GM18951 (cell line): ENCODE results near the gene PSD2.

Experiments
- POLR2A ChIP-seq: IDR thresholded peaks from 4 replicates; pipeline ENCODE4 v1.6.1; 2011; ENCODE audit warnings: mild to moderate bottlenecking; ENCODE audit not compliant: insufficient read length, insufficient read depth; ENCODE audit errors: extremely low read depth
- in situ Hi-C: fragments of 300-500 bp; cut with MboI; formaldehyde crosslinking; loops from one replicate; pipeline ENCODE4 v1.12.0; 2022; ENCODE audit warnings: low sequenced_read_pairs, mixed read lengths, inconsistent platforms; ENCODE audit not compliant: unreplicated experiment

Gene PSD2

GRCh38 chr5:139814191-139814601 is 18.6 kb downstream of the PSD2 start:
- in situ Hi-C loops: no loop called here
- no peak for TF ChIP-seq POLR2A

- no peak for TF ChIP-seq POLR2A
- in situ Hi-C loops: no loop called here
Observed at GRCh38 chr5:139814704-139815280, 19.2 kb downstream of the PSD2 start.

GRCh38 chr5:139816566-139816965 is 21.0 kb downstream of the PSD2 start:
- no peak for TF ChIP-seq POLR2A
- in situ Hi-C loops: no loop called here

- no peak for TF ChIP-seq POLR2A
- in situ Hi-C loops: no loop called here
Observed at GRCh38 chr5:139817362-139817761, 21.8 kb downstream of the PSD2 start.

GRCh38 chr5:139817970-139818369 is 22.4 kb downstream of the PSD2 start:
- TF ChIP-seq POLR2A: no peak
- in situ Hi-C loops: no loop called here

- no peak for TF ChIP-seq POLR2A
- in situ Hi-C loops: no loop called here
Observed at GRCh38 chr5:139820130-139820529, 24.5 kb downstream of the PSD2 start.

- TF ChIP-seq POLR2A: no peak
- in situ Hi-C loops: no loop called here
Observed at GRCh38 chr5:139820606-139821005, 25.0 kb downstream of the PSD2 start.

- no peak for TF ChIP-seq POLR2A
- in situ Hi-C loops: no loop called here
Observed at GRCh38 chr5:139821806-139822552, 26.4 kb downstream of the PSD2 start.

GRCh38 chr5:139822553-139823425 is 27.2 kb downstream of the PSD2 start:
- in situ Hi-C loops: no loop called here

GRCh38 chr5:139823757-139824355 is 28.2 kb downstream of the PSD2 start:
- TF ChIP-seq POLR2A: no peak
- in situ Hi-C loops: no loop called here

More at GRCh38 chr5:139822553-139823425, 27.2 kb downstream of the PSD2 start:
- TF ChIP-seq POLR2A: no peak

- in situ Hi-C loops: no loop called here
- no peak for TF ChIP-seq POLR2A
Observed at GRCh38 chr5:139825690-139826089, 30.1 kb downstream of the PSD2 start.

GRCh38 chr5:139828207-139828895 is 32.7 kb downstream of the PSD2 start:
- no peak for TF ChIP-seq POLR2A
- in situ Hi-C loops: no loop called here
